HG02588 (cell line): Measurements from ENCODE around the gene CHRNA9.

Source experiments
- ATAC-seq: cut with Tn5 transposase; IDR thresholded peaks from one replicate; pipeline ENCODE4 v1.9.1; 2021; ENCODE audit warnings: mild to moderate bottlenecking, moderate library complexity; ENCODE audit not compliant: unreplicated experiment

Gene CHRNA9

DNA sequence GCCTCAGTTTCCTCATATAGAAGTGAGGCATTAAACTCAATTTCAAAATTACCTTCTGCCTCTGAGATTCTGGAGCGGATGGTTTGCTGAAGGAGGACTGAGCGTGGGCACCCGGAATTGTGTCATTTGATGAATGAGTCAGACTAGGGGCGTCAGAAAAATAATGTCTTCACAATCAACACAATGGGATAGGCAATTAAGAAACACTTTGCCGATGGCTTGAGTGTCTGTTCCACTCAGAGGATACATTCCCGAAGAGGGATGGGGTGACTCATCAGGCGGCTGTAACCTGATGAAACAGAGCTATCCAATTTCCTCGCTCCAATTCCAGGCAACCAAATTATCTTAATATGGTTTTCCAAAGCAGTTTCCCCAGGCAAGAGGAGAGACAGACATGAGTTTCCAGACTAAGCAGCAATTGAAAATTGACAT is 1.2 kb upstream of the CHRNA9 start:
- no peak for ATAC-seq

DNA sequence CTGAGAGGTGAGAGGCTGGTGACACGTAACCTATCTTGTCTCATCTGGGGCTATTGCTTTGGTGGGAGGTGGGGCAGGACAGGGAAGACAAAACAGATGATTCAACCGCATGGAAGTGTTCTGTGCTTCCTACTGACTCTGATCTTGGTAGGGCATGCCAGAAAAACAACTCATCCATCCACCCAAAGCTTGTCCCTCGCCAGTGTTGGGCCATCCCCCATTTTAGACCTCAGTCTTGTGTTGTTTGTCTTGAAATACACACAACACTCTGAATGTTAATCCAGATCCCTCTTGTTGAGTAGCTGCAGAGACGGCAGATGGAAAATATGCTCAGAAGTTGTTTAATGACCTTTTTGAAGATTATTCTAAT is 377 bp downstream of the CHRNA9 start:
- ATAC-seq: no peak

DNA sequence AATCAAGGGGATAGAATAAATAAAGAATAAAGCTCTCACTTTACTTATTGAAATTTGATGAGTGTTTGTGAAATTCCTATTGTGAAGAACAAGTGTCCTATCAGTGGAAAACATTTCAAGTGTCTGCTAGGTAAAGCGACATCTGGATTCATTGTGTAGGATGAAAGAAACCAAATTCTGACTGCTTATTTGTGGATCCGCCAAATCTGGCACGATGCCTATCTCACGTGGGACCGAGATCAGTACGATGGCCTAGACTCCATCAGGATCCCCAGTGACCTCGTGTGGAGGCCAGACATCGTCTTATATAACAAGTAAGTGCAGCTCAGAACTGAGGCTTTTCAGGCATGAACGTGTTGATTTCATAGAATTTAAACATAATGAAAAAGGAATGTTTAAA is 1.9 kb downstream of the CHRNA9 start:
- ATAC-seq: no peak

DNA sequence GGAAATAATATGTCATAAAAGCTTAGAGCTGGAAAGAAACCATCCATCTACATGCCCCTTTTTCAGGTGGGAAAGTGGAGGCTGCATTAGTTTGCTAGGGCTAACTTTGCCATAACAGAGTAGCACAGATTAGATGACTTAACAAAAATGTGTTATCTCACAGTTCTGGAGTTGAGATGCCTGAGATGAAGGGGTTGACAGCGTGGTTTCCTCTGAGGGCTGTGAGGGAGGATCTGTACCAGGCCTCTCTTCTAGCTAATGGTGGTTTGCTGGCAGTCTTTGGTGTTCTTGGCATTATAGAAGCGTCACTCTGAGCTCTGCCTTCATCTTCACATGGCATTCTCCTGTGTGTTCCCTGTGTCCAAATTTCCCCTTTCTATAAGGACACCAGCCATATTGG is 2.4 kb downstream of the CHRNA9 start:
- ATAC-seq: no peak

DNA sequence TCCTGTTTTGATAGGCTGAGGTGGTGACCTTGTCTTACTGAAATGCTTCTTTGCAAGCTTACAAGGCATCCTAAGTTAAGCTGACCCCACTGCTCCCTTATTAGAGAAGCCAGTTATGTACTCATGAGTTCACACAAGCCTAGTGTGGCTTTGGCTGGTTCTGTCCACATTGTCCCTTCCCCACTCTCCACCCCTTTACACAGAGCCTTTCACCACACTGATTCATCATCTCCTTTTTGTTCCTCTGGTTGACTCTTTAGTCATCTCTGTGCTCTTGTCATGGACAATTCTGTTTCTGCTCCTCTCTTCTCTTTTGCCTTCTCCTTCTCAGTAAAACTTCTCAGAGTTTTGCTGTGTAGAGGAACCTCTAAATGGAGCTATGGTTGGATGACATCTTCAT is 4.9 kb downstream of the CHRNA9 start:
- ATAC-seq: no peak

DNA sequence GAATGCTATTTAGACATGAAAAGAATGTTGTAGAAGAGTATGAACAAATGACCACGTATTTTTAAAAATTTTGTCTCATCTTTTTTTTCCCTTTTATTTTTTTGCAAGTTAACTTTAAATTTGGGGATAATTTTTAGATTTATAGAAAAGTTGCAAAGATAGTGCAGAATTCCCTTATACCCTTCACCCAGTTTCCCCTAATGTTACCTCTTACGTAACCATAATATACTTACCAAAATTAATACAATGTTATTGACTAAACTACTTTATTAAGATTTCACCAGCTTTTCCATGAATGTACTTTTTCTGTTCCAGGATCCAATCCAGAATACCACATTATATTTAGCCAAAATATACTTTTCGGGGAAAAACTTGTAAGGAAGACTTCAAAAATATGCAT is 12.3 kb downstream of the CHRNA9 start:
- ATAC-seq: no peak

DNA sequence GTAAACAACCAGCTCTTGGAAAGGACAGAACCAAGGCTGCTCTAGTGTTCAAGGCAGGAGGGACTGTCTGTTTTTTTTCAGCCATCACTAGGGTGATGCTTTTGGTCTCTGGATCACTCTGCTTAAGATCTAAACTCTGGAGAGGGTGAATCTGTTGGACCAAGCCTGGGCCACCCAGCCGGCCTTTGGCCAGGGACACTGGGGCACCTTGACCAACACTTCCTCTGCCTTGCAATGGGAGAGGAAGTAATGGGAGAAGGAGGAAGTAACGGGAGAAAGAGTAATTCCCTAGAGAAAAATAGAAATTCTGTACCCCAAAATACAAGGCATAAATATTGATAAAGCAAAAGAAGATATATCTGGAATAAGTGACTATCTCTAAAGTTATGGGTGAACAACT is 12.9 kb downstream of the CHRNA9 start:
- ATAC-seq: no peak

DNA sequence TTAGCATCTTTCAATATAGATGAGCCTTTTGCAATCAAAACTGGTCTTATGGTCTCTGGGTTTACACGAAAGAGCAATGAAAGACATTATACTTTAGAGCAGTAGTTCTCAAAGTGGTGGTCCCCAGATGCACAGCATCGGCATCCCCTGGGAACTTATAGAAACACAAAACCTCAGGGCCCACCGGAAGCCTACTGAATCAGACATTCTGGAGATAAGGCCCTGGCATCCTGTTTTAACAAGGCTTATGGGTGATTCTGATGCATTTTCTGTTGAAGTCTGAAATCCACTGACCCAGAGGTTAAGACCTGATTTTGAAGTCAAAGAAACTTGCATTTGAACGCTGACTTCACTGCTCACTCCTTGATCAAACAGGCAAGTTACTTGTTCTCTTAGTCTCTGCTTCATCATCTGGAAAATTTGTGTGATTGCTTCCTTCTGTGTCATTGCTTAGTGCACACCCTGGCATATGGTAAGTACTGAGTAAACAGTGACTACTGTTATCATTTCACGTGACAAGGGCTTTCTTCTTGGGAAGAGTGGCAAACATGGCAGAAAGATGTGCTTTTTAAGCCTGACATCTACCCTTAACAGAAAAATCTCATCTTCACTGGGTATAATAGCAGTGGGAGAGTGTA is 14.5 kb downstream of the CHRNA9 start:
- no peak for ATAC-seq

DNA sequence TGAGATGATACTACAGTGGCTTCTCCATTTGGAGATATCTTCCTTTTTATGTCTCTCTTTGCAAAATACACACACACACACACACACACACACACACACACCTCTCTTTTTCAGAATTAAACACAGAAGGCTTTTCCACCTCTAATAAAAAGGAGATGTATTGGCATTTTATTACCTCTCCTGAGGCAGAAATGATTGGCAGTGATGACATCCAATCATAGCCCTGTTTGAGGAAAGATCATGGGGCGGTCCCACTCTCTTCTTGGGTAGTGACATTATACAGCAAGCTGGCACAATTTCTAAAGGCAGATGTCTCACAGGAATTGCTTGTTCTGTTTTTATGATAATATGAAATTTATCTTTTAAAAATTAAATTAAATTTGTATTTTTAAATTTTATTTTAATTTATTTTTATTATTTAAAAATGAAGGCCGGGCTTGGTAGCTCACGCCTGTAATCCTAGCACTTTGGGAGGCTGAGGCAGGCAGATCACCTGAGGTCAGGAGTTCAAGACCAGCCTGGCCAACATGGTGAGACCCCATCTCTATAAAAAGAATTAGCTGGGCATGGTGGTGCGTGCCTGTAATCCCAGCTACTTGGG is 15.6 kb downstream of the CHRNA9 start:
- no peak for ATAC-seq

DNA sequence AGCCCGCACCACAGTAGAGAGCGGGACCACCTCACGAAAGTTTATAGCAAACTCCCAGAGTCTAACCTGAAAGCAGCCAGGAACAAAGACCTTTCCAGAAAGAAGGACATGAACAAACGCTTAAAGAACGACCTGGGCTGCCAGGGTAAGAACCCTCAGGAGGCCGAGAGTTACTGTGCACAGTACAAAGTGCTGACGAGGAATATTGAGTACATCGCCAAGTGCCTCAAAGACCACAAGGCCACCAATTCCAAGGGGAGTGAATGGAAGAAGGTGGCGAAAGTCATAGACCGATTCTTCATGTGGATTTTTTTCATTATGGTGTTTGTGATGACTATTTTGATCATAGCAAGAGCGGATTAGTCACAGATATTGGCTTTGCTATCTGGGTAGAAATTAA is 19.0 kb downstream of the CHRNA9 start:
- ATAC-seq: no peak

DNA sequence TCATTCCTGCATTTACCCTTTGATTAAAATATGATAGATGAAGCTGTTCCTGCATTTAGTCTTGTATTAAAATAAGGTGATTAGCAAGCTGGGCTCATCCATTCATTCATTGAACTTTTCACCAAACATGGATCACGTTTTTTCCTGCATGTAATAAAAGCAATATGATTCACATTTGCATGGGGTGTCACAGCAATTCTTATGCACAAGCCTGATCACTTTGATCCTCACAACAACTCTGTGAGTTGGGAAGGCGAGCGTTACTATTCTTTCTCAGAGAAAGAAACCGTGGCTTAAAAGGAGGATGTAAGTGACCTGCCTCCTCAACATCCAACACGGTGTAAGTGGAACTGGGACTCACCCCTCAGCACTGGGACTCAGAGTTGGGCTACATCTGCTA is 20.0 kb downstream of the CHRNA9 start:
- ATAC-seq: no peak

DNA sequence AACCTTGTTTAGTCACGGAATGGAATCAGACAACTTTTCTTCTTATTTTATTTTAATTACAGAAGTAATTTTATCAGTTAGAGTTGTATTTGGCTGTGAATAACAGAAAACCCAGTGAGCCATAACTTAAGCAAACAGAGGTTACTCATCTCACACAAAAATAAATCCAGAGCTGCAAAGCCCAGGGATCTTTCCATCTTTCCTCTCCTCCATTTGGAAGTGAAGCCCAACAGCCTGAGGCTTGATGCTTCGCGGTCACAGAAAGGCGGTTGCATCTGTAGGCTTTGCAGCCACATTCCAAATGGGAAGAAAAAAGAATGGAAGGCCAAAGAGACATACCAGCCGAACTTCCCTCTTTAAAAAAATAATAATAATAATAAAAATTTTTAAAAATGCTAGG is 22.6 kb downstream of the CHRNA9 start:
- ATAC-seq: no peak

DNA sequence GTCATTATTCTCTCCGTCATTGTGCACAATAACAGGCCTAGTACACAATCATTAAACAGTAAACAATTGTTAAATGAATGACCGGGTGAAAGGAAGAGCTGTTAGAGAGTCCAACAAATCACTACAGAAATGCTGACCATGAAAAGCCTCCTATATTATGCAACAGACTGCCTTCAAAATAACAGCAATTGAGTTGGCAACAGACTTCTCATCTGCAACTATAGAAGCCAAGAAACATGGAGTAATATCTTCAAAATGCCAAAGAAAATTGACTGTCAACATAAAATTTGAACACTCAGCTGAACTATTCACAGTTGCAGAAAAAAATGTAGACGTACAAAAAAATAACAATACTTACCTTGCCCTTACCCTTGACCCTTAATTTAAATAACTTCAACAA is 26.2 kb downstream of the CHRNA9 start:
- no peak for ATAC-seq

DNA sequence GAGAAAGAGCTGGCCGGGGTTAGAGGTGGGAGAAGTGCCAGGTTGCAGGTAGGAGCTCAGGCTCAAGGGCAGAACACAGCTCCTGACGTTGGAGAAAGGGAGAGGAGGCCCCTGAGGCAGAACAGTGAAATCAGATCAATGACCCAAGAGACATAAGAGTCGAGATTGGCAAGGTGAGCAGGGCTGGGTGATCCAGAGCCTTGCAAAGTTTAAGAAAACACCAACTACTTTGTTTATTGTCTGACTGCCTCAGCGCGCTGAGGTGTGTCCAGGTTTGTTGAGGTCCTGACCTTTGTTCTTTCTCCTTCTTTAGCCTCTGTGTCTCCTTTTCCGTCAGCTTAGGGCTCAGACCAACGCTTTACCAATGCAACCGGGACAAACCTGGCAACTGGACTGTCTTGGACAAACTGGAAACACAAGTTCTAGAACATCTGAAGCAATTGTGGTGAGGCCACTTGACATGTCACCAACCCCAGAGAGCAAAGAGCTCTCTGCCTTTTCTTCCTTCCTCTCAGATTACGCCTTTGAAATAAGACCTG is 28.3 kb downstream of the CHRNA9 start:
- ATAC-seq: no peak

DNA sequence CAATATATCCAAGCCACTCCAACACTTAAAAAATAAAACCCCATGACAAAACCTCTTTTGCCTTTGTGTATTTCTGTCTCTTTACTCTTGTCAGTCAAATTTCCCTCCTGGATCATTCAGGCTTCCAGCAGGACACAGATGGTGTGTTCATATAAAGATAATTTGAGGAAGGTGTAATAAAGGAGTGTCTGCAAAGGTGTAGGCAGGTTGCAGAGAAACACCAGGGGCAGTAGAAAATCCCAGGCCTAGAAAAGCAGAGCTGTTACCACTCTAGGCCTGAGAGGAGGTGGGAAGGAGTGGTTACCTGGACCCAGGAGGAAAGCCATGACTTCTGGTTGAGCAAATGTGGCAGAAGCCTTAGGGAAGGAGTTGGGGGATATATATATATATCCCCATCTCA is 28.8 kb downstream of the CHRNA9 start:
- ATAC-seq: no peak

DNA sequence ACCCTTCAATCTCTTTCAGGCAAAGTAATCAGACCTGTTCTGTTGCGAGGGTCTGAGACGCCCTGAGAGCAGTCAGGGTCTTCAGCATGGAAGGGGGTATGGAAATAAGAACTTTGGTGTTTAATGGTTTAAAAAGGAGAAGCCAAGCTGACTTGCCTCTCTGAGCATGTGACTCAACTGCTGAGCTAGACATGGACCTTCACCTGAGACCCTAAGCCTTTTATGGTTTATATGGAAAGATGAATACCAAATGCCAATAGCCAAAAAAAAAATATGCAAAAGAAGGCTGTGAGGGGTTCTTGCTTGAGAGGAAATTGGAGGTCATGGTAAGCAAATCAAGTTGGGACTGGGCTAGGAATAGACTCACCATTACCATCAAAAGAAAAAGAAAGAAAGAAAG is 30.6 kb downstream of the CHRNA9 start:
- no peak for ATAC-seq

DNA sequence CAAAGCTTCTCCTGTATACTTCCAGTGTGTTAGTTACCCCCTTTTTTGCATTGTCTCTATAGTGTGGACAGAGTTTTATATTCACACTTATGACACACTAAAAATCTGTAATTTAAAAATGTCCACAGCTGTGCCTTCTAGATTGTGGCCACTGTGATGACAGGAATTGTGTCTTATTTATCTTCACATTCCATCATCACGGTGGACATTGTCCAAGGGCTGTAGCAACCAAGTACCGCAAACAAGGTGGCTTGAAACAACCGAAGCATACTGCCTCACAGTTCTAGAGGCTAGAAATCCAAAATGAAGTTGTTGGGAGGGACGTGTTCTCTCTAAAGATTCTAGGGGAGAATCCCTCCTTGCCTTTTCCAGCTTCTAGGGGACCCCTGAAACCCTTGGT is 32.3 kb downstream of the CHRNA9 start:
- ATAC-seq: no peak

DNA sequence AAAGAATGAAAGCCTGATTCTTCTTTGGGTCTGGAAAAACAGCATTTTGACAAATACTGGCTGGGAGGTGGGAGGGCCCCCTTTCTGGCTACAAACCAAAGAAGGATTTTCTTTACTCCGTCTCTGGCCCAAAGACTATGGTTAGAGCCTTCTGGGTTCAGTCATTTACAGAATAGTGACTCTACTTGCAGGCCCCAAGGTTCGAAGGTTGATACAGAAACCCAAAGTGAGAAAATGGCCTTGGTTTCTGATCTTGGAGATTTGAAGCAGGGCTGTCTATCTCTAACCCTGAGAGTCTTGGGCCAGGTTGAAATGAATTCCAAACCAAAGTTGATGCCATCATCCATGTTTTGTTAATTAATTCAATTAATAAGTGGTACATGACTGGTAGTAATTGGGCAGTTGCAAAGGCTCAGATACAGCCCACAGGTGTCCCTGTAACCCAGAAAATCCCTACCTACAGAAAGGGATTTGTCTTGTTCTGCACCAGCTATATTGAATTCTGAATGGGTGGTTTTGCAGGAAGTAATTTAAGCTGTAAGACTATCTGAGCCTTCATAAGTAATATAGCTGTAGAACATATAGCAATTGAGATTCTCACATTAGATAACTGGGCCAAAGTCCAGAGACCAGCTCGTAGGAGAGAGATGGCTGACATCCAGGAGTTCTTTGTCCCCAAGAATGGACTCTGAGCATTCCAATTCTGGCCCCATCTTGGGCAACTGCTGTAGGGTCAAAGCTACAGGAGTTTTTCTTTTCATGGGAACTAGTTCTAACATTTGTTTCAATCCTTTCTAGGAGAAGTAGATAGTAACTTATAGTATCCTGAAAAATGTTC is 34.5 kb downstream of the CHRNA9 start:
- no peak for ATAC-seq

DNA sequence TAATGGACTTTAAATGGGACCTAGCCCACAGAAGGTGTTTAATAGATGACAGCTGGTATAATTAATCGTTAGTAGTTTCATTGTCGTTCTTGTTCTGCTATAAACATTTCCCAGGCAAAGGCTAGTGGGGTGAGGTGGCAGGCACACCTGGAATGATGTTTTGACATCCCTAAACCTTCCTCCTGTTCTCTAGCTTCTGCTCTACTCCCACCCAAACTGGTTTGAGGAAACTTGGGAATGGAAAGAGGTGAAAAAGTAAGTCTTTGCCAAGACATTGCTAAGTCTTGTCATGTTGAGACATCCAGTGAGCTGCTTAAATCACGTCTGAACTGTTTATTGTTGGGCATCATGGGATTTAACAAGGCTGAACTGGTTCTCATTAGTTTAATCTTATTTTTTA is 37.5 kb downstream of the CHRNA9 start:
- ATAC-seq: no peak

DNA sequence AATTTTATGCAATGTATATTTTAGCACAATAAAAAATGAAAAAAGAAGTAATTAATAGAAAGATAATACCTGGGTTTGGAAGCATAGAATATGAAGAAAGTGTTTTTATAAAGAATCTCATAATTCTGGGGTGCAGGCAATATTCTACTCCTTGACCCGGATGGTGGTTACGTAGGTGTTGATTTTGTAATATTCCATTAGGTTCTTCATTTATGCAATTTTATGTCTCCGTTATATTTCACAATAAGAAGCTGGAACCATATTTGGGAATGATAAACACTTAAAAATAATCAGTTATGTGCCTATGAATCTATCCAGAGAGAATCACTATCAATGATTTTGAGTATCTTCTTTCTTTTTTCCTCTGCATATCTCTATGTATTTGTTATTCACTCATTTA is 38.5 kb downstream of the CHRNA9 start:
- ATAC-seq: no peak

DNA sequence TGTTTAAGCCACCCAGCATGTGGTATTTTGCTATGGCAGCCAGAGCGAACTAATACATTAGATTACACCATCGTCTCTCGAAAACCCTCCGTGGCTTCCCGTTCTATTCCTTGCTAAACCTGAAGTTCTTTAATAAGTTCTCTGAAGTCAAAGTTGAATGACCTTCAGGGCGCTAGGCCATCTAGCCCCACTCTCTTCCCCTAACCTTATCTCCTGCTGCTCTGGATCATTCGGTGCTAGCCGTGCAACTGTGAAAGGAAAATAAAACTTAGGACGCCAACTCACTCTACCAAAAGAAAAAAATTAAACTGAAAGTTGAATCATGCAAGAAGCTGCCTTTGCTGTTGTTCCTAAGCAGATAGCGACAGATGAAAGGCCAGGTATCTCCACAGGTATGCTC is 40.0 kb downstream of the CHRNA9 start:
- no peak for ATAC-seq

DNA sequence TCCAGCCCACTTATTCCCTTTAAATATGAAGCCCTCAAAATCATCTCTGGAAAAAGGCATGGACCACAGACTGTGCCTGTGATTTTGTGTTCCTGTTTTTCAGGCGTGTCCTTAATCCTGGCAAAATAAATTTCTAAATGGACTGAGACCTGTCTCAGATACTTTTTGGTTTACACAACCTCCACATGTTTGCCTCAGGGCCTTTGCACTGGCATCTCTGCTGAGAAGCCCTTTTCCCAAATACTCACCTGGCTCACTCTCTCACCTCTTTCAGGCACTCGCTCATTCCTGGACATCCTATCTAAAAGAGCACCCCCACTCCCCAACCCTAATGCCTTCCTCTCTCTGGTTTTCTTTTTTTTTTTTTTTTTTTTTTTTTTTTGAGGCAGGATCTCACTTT is 40.5 kb downstream of the CHRNA9 start:
- ATAC-seq: no peak
